HUES48 (cell line): ENCODE results near the gene TCF7L2.

Experiments used
- H3K27ac ChIP-seq: one replicate; pipeline ENCODE4 v1.7.0; 2013; ENCODE audit warnings: low read depth, low read length, inconsistent platforms
- H3K27me3 ChIP-seq: 2 replicates; pipeline ENCODE4 v1.6.1; 2013; ENCODE audit warnings: mild to moderate bottlenecking, low read length; ENCODE audit not compliant: control insufficient read depth, insufficient read depth
- H3K36me3 ChIP-seq: 2 replicates; pipeline ENCODE4 v1.6.1; 2013; ENCODE audit warnings: low read length; ENCODE audit not compliant: control insufficient read depth, insufficient read depth
- H3K4me1 ChIP-seq: 2 replicates; pipeline ENCODE4 v1.6.1; 2013; ENCODE audit warnings: mild to moderate bottlenecking, low read length; ENCODE audit not compliant: control insufficient read depth, insufficient read depth
- H3K4me3 ChIP-seq: 2 replicates; pipeline ENCODE4 v1.5.1; 2013; ENCODE audit warnings: mild to moderate bottlenecking, low read depth, low read length
- H3K9ac ChIP-seq: 2 replicates; pipeline ENCODE4 v1.6.1; 2013; ENCODE audit warnings: mild to moderate bottlenecking, low read depth, low read length, moderate library complexity
- H3K9me3 ChIP-seq: 2 replicates; pipeline ENCODE4 v1.6.1; 2013; ENCODE audit warnings: low read length; ENCODE audit not compliant: control insufficient read depth, insufficient read depth

The TCF7L2 gene

DNA sequence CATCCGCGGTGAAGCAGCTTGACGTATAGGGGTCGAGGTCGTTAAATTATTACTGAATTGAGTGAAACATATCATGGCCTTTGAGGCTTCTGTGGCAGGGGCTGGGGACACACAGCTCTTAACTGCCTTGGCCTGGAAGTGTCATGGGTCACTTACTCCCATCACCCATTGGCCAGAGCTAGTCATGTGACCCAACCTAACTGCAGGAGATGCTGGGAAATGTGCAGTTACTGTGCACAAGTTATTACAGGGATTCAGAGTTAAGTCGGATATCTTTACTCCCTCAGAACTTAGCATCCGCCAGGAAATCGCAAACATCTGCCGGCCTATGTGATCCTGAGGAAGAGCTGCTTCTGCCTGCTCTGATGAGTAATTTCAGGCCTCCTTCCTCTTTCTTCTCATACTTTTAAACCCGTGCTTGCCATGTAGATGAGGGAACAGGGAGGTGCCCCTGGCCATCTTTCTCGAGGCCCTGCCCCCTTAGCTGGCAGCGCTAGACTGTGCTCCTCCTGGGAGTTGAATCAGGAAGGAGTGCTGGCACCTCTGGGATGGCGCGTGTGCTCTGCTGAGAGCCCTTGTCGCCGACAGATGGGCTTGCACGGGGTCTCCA lies 203.6 kb downstream of the TCF7L2 start:
- Histone ChIP-seq H3K4me3 (no peak overlapping the region), H3K36me3 (peaks cover 96% of the 10 kb centered on the region), H3K9me3 (no peaks in the 10 kb centered on the region), H3K27me3 (no peaks in the 10 kb centered on the region), H3K4me1 (peaks cover 6% of the 10 kb centered on the region; the same call in 1 of the 2 replicates), H3K9ac (no peak overlapping the region), H3K27ac (no peak overlapping the region)

DNA sequence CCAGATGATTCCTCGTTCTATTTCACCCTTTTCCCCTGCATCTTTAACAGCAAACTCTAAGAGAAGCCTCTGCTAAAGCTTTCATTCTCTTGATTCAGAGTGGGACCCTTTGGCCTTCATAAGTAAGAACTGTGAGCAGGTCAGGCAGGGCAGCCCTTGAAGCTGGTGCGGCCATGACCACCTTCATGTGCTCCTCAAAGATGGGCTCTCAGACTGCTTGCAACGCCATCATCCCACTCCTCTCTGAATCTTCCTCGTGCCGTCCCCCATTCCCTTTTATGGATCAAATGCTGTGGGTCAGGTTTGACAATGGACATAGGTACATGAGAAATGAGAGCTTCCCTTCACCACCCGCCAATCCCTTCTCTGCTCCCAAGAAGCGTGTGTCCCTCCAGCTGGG lies 207.4 kb downstream of the TCF7L2 start:
- H3K36me3 ChIP-seq: peaks cover 95% of the 10 kb centered on the region
- no peaks in the 10 kb centered on the region for H3K9me3 ChIP-seq
- no peak overlapping the region for H3K4me3 ChIP-seq
- H3K27ac ChIP-seq: no peak overlapping the region
- H3K4me1 ChIP-seq: peaks cover 22% of the 10 kb centered on the region
- no peak overlapping the region for H3K9ac ChIP-seq
- H3K27me3 ChIP-seq: no peaks in the 10 kb centered on the region

DNA sequence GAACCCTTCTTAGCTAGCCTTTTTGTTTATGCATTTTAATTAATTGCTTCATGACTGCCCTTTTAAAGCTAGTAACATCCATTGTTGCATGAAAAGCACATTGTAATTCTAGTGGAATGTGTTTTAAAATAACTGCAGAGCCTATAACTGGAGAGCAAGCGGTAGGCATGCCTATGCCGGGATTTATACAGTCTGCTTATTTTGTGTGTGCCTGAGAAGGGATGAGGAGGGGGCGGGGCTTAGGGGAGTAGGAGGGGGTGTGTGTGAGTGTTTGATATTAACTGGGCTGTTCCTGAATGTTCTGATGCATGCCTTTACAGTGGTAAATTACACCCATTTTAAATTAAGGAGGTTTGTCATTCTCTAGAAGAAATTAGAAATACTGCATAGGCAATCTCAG lies 208.1 kb downstream of the TCF7L2 start:
- Histone ChIP-seq H3K9me3 (no peaks in the 10 kb centered on the region), H3K9ac (no peak overlapping the region), H3K27ac (no peak overlapping the region), H3K27me3 (no peaks in the 10 kb centered on the region), H3K4me1 (peaks cover 26% of the 10 kb centered on the region), H3K36me3 (peaks cover 92% of the 10 kb centered on the region), H3K4me3 (no peak overlapping the region)

DNA sequence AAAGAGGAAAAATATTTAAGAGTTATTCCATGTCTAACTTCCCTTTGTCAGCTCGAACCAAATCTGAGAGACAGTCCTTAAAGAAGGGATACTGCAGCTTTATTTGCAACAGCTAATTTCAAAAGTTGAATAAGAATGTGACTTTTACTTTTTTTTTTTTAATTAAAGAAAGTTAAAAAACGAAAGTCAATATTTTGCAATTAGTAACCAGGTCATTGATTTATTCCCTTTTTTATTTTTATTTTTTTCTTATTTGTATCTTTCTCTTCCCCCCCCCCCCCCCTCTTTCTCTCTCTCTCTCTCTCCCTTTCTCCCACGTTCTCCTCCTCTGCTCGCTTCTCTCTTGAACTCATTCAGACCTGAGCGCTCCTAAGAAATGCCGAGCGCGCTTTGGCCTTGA lies 209.5 kb downstream of the TCF7L2 start:
- Histone ChIP-seq H3K9me3 (no peaks in the 10 kb centered on the region), H3K4me3 (no peak overlapping the region), H3K27ac (no peak overlapping the region), H3K4me1 (peaks cover 40% of the 10 kb centered on the region), H3K36me3 (peaks cover 86% of the 10 kb centered on the region), H3K27me3 (no peaks in the 10 kb centered on the region), H3K9ac (no peak overlapping the region)

DNA sequence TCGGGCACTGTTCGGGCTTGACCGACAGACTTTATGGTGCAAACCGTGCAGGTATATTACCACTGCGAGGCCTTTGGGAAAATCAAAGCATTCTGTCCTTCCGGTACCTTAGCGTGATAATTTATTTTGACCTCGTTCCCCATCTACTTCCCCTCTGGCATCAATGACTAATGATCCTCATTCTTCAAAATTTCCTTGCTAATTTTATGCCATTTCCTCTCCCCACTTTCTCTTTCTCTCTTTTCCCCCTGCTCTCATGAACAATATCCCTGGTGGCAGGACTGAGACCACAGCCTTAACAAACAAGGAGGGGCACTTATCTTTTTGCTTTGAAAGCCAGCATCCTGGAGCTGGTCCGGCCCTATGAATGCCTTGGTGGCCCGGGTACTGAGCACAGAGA lies 210.6 kb downstream of the TCF7L2 start:
- Histone ChIP-seq H3K9me3 (no peaks in the 10 kb centered on the region), H3K27me3 (no peaks in the 10 kb centered on the region), H3K4me3 (no peak overlapping the region), H3K9ac (no peak overlapping the region), H3K4me1 (peaks cover 51% of the 10 kb centered on the region), H3K36me3 (peaks cover 75% of the 10 kb centered on the region), H3K27ac (no peak overlapping the region)

DNA sequence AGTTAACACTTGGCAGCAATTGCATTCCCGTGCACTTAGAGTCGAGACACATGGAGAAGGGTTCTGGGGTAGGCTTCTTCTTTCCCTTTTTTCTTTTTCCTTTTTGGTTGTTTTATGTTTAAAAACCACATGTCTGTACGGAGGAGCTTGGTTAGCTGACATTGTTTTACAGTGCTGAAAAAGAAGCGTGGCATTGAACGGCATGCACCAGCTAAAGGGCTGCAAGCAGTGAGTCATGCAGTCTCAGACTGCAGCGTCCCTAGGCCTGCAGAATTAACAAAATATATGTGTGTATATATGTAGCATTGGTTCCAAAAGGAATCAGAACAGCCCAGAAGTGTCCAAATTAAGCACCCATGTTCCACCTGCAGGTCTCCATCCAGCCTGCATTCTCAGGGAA lies 211.0 kb downstream of the TCF7L2 start:
- Histone ChIP-seq H3K9me3 (no peaks in the 10 kb centered on the region), H3K9ac (no peak overlapping the region), H3K27ac (no peak overlapping the region), H3K4me1 (peaks cover 55% of the 10 kb centered on the region), H3K4me3 (no peak overlapping the region), H3K36me3 (peaks cover 72% of the 10 kb centered on the region), H3K27me3 (no peaks in the 10 kb centered on the region)

DNA sequence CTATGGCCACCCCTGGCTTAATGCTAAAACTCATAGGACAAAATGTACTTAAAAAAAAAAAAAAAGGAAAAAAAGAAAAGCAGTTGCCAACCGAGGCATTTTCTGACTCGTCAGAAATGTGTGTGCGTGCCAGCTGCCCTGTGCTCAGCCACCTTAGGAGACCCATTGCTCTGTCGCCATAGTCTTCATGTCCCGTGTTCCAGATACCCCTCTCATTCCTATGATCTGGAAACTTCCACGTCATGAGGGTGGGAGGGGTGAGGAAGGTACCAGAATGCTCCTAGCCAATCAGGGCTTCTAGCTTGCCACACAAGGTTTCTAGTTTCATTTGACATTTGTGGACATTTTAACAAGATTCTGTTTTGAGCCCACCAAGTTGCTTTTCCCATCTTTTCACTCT lies 212.9 kb downstream of the TCF7L2 start:
- Histone ChIP-seq H3K9ac (no peak overlapping the region), H3K9me3 (no peaks in the 10 kb centered on the region), H3K36me3 (peaks cover 67% of the 10 kb centered on the region), H3K27ac (no peak overlapping the region), H3K27me3 (no peaks in the 10 kb centered on the region), H3K4me3 (no peak overlapping the region), H3K4me1 (peaks cover 70% of the 10 kb centered on the region)

DNA sequence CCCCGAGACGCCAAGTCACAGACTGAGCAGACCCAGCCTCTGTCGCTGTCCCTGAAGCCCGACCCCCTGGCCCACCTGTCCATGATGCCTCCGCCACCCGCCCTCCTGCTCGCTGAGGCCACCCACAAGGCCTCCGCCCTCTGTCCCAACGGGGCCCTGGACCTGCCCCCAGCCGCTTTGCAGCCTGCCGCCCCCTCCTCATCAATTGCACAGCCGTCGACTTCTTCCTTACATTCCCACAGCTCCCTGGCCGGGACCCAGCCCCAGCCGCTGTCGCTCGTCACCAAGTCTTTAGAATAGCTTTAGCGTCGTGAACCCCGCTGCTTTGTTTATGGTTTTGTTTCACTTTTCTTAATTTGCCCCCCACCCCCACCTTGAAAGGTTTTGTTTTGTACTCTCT lies 215.6 kb downstream of the TCF7L2 start:
- Histone ChIP-seq H3K9ac (no peak overlapping the region), H3K27me3 (no peaks in the 10 kb centered on the region), H3K9me3 (no peaks in the 10 kb centered on the region), H3K36me3 (peaks cover 41% of the 10 kb centered on the region), H3K27ac (peak overlapping the region; percentile 13), H3K4me1 (peaks cover 67% of the 10 kb centered on the region), H3K4me3 (no peak overlapping the region)

DNA sequence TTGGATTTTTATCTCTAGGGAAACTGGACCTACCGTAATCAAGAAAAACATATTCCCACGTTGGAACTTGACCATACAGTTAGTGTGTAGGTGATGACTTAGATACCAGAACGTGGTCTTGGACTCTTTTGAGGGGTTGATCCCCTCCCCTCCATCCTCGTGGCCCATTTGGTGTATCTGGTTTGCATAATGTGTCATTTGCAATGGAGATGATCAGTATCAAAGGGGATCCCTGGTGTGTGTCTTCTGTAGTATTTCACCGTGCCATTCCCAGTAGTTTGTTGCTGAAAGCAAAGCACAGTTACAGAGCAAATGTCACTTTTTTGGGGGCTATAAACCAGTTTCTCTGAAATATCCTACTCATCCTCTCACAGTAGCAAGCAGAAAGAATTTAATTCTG lies 217.7 kb downstream of the TCF7L2 start:
- Histone ChIP-seq H3K4me1 (peaks cover 67% of the 10 kb centered on the region), H3K27me3 (no peaks in the 10 kb centered on the region), H3K36me3 (peaks cover 22% of the 10 kb centered on the region), H3K9ac (no peak overlapping the region), H3K4me3 (no peak overlapping the region), H3K27ac (no peak overlapping the region), H3K9me3 (no peaks in the 10 kb centered on the region)

DNA sequence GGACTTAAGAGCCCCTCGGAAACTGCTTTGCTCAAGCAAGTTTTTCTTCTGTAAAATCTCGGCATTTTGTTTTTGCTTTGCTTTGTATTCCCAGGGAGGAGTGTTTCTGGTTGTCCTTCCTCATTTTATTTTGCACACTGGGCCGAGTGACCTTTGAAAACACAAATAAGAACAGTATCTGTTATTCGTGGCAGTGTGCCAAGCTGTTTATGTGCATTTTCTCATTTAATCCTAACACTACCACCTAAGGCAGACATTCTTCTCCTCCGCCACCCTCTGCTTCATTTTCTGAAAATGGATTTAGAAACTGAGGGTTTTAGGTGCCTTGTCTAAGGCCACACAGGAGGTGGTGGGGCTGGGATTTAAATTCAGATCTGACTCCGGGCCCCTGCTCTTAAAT lies 218.5 kb downstream of the TCF7L2 start:
- Histone ChIP-seq H3K9me3 (no peaks in the 10 kb centered on the region), H3K27ac (peak overlapping the region; percentile 68), H3K36me3 (peaks cover 16% of the 10 kb centered on the region), H3K4me1 (peaks cover 59% of the 10 kb centered on the region), H3K4me3 (no peak overlapping the region), H3K9ac (no peak overlapping the region), H3K27me3 (no peaks in the 10 kb centered on the region)

DNA sequence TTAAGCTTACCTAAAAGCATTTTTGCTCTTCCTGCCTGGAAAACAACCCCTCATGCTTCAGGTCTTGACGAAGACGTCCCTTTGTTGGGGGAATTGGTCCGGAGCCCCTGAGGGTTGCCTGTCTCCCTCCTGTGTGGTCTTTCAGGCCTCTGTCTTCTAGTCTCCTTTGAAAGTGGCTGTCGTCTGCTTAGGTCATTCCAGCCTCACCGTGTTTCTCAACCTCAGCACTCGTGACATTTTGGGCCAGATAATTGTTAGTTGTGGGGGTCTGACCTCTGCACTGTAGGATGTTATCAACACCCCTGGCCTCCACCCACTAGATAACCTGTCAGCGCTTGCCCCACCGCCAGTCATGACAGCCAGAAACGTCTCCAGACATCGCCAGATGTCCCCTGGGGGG lies 219.1 kb downstream of the TCF7L2 start:
- no peaks in the 10 kb centered on the region for H3K9me3 ChIP-seq
- H3K27ac ChIP-seq: peak overlapping the region; percentile 68
- H3K36me3 ChIP-seq: peaks cover 12% of the 10 kb centered on the region
- no peak overlapping the region for H3K4me3 ChIP-seq
- no peaks in the 10 kb centered on the region for H3K27me3 ChIP-seq
- no peak overlapping the region for H3K9ac ChIP-seq
- H3K4me1 ChIP-seq: peaks cover 53% of the 10 kb centered on the region
